Inferior parietal cortex (tissue), 1 donor: ENCODE data around the gene RGL4.

Experiments used
- DNase-seq: peaks from one replicate; pipeline ENCODE4 v3.0.0-alpha.2; 2016; ENCODE audit errors: extremely low spot score

Gene RGL4

DNA sequence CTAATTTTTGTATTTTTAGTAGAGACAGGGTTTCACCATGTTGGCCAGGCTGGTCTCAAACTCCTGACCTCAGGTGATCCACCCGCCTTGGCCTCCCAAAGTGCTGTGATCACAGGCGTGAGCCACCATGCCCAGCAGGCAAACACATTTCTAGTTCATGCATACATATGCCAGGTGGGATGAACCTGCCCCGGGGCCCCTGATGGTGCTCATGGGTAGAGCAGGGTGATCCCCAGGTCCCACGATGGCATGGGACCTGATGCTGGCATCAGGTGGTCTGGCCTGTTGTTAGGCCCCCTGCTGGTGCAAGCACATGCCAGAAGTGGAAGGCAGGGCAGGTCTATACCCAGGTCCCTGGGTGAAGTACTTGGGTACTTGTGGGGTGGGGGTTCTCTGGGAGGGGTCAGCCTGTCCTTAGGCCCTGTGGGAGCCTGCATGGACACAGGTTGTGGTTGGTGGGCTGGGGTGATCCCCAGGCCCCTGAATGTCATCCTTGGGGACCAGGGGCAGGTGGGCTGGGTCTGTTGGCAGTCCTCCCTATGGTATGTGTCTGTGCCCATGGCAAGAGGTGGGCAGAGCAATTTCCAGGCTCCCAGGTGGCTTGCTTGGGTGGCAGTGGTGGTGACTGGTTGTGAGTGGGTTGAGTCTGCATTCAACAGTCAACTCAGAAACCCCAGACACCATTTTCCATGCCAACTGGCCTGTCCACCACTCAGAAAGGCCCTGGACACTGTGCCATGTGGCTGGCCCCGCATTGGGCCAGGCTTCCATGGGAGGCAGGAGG is 9.6 kb upstream of the RGL4 start:
- no peak for DNase-seq

DNA sequence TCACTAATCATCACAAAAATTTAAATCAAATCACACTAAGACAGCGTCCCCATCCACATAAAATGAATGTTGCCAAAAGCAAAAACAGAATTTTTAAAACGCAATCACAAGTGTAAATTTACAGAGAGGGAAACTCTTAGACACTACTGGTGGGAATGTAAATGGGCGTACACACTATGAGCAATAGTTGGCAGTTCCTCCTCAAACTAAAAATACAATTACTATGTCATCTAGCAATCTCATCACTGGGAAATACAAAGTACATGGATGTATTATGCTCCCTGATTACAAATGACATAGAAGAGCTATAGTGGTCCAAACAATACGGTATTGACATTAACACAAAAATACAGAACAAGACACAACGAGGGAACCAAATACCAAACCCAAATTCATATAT is 8.7 kb upstream of the RGL4 start:
- no peak for DNase-seq

DNA sequence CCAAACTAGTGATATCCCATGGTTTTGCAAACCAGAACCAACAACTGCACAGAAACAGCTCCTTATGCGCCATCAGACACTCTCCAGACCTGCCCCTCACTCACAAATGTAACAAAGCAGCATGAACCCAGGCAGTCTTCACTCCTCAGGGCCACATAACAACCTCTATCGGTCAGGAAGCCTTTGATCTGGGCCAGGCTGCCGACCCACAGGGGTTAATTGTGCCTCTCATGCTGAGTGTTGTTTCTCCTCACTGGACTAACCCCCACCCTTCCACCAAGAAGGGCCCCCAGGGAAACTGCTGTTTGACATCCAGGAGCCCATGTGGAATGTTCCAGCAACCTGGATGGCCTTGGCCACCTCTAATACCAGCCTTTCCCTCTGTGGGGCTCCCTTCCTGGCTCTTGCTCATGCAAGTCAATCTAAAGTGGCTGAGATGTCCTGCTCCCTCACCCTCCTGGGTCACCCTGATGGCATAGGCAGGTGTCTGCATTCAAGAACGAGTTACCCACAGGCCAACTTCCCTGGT is 7.9 kb upstream of the RGL4 start:
- DNase-seq: no peak

DNA sequence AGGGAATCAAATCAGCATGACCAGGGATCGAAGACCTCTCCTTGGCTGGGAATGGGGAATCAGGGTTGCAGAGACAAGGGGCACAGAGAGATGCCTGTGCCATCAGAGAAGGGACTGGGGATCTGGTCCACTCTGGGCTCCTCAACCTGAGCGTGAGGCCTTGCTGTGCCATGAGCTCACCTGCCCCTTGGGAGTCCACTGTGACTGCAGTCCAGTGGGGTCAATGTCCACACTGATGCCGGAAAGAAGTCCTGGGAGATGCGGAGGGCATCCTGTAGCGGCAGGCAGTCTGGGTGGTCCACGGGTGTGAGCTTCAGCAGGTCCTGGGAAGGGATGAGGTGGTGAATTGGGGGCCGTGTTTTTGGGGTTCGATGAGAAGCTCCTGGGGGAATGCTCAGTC is 7.3 kb upstream of the RGL4 start:
- no peak for DNase-seq

DNA sequence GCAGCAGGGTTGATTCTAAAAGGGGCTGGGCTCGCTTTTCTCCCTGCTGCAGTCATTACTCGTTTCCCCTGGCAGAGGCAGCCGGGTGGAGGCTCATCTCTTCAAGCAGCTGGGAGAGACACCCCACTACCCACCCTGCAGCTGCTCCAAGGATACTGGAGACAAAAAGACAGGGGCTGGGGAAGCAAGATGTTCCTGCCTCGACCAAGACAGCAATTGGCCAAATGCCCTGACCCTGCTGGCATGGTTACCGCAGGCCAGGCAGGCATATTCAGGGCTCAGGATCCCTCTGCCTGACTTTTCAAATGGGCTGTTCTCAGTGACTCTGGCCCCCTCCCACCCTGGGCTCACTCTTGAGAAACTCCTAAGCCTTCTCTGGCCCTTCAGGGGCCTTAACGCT is 6.8 kb upstream of the RGL4 start:
- DNase-seq: no peak

DNA sequence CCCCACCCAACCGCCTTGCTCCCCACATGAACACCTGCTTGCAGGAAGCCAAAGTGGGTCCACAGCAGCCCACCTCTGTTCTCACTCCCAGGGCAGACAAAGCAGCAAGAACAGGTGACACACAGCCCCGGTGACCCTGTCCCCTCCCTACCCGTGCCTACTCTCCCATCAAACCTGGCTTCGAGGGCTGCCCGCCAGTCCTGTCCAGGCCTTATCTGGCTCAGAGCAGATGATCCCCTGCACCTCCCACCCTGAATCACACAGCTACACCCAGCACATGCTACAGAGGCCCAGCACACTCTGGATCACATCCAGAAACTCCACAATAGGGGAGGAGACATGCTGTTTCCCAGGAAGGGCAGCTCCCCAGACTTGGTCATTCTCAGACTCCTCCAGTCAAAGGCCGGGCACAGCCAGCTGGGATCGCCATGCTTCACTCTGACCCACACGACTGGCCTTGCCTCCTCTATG is 6.2 kb upstream of the RGL4 start:
- no peak for DNase-seq

DNA sequence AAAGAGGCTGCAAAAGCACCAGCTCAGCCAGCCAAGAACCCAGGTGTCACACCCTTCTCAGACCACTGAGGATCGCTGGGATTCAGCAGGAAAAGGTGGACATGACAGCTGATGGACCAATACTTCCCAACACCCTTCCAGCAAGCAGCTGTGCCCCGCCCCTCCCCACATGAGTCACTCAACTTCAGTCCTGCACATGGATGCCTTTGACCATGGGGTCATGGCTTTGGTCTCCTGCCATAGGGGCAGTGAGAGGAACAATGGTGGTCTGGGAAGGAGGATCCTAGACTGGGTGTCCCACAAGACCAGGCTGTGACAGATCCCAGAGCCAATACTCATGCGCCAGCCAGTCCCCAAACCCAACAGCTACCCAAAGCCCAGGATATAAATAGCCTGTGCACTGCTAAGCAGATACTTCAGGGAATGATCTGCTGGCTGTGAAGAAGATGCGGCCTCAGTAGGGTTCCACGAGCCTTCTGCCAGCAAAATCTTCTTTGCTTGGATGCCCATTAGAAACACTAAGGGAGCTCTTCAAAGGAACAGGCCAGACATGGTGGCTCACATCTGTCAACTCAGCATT is 5.5 kb upstream of the RGL4 start:
- no peak for DNase-seq

DNA sequence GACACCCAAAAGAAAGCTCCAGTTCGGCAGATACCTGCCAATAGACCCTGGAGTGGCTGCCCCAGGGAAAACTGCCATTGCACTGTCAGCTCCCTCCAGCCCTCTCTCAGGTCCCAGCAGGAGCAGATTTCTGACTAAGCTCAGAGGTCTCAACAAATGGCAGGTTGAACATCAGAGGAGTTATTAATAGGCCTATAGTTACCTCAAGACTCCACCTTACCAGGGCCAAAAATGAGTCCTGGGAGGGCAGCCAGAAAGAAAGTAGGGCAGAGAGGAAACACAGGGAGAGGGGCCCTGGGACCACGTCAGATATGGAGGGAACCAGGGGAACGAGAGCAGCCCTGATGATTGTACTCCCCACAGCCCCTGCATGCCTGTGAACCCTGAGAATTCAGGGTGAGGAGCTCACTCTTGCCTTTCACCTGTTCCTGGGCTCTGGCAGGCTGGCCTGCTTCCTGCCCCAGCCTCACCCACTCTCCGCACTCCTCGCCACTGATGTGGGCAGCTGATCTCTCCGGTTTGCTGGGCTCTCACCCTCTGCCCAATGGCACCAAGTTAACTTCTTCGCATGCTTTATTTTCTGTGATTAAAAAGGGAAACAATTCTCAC is 4.3 kb upstream of the RGL4 start:
- no peak for DNase-seq

DNA sequence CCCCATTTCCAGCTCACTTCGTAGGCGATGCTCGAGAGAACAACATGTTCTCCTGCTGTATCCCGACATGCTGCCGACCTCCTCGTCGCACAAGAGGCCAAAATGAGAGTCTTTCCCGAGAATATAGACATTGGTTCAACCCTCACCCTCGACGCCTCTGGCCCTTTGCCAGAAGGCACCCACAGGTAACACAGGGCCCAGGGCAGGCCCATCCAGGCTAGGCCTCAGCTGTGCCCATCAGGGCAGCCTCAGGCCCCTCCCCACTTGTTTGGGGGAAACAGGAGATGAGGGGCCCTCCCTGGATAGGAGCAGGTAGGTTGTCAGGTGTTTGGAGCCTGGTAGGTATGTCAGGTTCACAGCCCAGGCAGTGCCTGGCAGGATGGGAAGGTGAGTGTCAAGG is 2.7 kb upstream of the RGL4 start:
- no peak for DNase-seq

DNA sequence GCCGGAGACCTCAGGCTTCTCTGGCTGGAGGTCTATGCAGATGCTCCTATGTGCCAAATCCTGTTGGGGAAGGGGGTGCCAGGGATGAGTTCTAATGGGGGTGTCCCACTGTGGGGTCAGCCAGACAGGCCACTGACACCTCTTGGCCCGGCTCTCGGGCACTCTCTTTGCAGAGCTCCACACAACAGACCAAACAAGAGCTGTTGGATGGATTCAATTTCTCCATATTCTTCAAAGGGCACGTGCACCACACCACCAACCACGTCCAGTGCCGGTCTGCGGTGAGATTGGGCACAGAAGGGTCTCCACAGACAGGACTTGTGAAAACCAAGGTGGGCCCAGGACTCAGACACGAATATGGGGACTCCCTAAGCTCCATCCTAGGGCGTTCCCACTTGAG is 2.2 kb upstream of the RGL4 start:
- DNase-seq: no peak

DNA sequence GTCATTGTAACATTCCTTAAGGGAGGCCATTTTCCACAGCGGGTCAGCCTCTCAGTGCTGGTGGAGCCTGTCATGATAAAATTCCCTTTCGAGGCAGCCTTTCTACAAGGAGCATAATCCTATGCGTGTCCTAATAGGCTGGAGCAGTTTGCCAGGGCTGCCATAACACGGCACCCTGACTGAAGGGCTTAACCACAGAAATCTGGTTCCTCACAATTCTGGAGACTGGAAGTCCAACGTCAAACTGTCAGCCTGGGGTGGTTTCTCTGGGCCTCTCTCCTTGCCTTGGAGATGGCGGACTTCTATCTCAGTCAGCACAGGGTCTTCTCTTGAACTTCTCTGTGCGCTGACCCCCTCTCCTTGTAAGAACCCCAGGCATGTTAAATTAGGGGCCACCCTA is 1.4 kb upstream of the RGL4 start:
- no peak for DNase-seq

DNA sequence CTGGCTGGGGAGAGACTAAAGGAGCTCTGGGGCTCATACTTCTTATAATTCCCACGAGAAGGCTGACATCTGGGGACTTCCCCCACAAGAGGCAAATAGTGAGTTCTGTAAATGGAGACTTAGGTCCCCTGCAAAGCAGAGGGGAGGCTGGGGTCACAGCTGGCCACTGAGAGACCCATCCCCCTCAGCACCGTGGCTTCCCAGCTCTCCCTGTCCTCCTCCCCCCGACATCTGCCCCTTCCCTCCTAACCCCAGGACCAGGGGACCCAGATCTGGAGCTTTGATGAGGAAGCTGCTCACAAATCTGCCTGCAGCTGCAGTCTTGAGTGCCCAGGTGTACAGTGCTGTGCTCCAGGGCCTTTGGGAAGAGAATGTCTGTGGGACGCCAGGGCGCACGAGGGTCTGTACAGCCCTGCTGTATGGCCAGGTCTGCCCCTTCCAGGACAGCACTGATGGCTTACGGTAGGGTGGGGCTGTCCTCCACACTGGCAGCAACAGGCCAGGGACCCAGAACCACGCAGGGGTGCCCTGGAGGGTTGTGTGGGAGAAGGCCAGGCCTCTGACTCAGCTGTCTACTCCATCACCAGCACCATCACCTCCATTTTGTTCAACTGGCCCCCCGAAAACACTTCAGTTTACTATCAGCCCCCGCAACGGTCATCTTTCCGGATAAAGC is 1.1 kb downstream of the RGL4 start:
- DNase-seq: no peak

DNA sequence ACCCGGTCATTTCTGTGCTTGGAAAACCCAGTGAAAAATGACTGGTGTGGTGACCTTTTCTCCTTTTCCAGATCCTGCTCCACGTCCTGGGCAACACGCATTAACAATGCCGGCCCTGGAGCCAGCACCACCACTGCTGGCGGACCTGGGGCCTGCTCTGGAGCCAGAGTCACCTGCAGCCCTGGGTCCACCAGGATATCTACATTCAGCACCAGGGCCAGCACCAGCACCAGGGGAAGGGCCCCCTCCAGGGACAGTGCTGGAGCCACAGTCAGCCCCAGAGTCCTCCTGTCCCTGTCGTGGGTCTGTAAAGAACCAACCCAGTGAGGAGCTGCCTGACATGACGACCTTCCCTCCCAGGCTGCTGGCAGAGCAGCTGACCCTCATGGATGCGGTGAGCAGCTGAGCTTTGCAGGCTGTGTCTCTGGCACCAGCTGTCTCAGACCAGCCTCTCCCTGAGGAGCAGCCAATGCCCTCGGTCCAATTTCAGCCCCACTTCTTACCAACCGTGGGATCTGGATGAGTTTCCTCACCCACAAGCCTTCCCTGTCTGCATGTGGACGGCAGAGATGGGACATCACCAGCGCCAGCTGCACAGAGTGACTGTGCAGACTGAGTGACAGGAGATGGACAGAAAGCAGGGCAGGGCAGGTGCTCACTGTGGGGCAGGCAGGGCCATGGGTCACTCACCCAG is 1.9 kb downstream of the RGL4 start:
- DNase-seq: no peak

DNA sequence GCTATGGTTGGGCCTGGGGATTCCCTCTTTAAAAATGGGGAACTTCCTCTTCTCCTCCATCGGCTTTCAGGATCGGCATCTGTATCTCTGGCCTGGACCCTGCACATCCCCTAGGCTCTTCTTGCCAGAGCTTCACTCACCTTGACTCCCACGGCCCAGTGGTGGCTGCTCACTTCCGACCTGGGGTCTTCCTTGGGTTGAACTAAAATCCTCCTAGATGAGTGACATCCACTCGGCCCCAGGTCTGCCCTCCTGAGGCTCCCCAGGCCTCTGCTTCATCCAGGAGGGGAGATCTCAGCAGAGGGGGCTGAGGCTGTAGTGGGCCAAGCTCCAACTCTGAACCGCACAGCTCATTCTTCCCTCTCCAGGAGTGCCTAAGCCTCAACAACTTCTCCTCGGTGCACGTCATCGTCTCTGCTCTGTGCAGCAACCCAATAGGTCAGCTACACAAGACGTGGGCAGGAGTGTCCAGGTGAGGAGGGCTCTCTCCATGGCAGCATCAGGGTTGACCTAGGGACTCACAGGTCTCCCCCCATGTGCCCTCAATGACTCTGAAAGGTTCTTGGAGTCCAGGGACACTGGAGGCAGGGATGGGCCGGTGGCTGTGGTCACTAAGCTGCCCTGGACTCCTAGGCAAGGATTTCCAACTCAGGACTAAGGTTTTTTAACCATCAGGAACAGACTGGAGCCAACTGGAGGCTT is 3.3 kb downstream of the RGL4 start:
- no peak for DNase-seq

DNA sequence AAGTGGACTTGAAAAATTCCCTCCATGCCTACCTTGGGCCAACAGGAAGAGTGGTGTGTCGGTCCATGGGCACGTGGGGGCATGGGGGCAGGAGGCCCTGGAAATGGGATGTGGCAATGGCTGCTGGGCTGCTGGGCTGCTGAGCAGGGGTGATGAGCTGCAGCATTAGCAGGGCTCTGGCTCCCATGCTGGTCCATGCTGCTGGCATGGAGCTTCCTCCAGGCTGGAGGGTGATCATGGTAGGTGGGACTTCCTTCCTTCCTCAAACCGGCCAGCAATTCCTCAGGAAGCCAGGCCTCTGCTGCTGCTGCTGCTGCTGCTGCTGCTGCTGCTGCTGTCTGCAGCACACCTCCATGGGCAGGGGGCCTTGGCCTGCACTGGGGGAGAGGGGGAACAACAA is 4.3 kb downstream of the RGL4 start:
- no peak for DNase-seq

DNA sequence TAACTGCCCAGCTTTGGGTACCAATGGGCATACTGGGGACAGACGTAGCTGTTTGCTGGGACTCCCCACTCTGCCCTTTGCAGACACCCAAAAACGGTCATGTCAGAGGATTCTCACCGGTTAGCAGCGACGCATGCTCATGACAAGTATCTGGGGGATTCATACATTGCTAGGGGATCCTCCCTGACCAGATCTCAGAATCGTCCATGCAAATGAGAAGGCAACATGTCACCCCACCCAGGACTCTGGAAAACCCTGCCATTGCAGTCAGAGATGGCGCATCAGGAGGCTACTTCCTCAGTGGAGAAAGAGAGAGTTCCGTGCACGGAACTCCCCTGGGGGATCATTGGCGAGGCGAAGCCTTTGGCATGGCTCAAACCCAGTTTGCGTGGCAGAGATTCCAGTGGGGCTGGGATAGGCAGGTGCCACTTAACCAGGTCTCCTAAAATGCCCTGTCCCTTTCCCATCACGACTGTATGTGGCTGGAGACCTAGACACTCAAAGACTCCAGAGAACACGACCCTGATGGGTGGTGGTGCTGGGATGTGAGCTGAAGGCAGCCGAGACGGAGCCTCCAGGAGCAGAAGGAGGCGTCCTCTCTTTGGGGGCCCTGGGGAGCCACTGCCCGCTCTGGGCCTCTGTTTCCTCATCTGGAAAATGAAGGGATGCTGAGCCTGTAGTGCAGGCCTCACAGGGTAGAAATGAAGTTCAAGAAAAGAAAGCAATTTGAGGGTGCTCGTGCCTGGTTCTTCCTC is 4.9 kb downstream of the RGL4 start:
- no peak for DNase-seq

DNA sequence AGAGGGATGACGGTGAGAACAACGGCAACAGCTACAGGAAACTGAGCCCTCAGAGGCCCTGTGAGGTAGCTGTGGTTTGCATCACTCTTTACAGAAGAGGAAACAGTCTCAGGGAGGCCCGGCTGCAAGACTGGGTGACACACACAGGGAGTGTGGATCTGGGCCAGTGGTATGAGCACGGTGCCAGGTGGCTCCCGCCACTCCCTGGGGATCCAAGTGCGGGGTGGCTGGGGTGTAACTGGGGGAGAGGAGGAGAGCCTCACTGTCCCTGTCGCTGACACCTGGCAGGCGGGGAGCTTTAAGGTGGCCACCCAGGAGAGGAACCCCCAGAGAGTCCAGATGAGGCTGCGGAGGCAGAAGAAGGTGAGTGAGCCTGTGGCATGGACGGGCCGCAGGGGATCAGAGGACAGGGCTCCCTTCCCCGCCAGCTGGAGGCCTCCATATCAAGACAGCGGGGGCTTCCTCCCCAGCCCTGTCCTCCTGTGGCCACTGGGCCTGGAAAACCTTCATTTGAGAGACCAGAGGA is 5.6 kb downstream of the RGL4 start:
- no peak for DNase-seq

DNA sequence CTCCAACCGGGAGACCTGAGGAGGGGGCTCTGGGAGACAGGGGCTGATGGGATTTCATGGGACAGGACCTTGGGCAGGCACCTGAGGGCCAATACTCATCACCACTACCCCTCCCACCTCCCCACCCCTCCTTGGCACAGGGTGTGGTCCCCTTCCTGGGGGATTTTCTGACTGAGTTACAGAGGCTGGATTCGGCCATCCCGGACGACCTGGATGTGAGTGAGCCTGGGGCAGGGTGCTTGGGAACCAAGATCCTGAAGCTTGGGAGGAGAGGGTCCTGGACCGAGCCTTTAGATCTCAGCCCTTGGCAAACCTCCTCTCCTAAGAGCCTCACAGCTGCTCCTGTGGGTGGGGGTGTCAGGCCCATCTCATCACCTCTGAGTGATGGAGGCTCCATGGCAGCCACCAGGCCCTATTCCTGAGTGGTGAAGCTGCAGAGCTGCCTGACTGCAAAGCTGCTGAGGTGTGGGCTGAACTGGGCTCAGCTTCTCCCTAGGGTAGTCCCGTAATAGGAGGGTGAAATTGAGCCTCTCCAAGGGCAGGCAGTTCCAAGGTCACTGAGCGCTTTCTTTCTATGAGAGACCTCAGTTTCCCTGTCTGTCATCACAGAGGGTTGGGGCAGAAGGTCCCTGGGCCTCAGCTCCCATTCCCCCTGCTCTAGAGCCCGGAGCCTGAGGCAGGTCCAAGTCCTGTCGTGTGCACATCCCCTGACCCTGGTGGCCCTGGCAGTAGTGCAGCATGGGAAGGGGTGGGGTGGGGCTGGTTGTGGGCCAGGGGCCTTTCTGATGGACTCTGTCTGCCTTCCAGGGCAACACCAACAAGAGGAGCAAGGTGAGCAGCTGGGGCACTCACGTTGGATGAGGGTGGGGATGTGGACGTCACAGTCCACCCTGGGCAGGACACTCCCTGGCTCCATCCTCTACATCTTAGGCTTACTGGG is 6.5 kb downstream of the RGL4 start:
- DNase-seq: no peak

DNA sequence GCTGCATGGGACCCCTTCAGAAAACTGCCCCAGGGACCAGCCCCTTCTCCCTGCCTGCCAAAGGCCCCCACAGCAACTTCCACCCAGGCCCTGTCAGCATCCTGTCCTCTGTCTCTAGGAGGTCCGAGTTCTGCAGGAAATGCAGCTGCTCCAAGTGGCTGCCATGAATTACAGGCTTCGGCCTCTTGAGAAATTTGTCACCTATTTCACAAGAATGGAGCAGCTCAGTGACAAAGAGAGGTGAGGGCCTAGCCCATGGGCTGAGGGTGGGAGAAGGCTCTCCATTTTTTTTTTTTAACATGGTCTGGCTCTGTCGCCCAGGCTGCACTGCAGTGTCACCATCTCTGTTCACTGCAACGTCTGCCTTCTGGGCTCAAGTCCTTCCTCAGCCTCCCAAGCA is 7.3 kb downstream of the RGL4 start:
- no peak for DNase-seq
